Measurements from ENCODE around the gene ATP4A.

ATP4A gene

GRCh38 chr19:35562776-35563175 is 682 bp downstream of the ATP4A start:
- TF ChIP-seq CTCF (IDR thresholded peaks at IDR 0.05) = no peak
- no peak for TF ChIP-seq ZFX (IDR thresholded peaks at IDR 0.05; ENCODE audit: borderline replicate concordance)
- no peak overlapping the region for H3K27ac ChIP-seq

- TF ChIP-seq CTCF (IDR thresholded peaks at IDR 0.05) = no peak
- no peak for TF ChIP-seq ZFX (IDR thresholded peaks at IDR 0.05; ENCODE audit: borderline replicate concordance)
- H3K27ac ChIP-seq = no peak overlapping the region
Measured at GRCh38 chr19:35562336-35562735, 1.1 kb downstream of the ATP4A start.

- no peak overlapping the region for H3K27ac ChIP-seq
- TF ChIP-seq CTCF (IDR thresholded peaks at IDR 0.05) (no peak), ZFX (IDR thresholded peaks at IDR 0.05; ENCODE audit: borderline replicate concordance) (no peak)
Measured at GRCh38 chr19:35561436-35561835, 2.0 kb downstream of the ATP4A start.

GRCh38 chr19:35560677-35561076 is 2.8 kb downstream of the ATP4A start:
- TF ChIP-seq CTCF (IDR thresholded peaks at IDR 0.05) = no peak
- no peak for TF ChIP-seq ZFX (IDR thresholded peaks at IDR 0.05; ENCODE audit: borderline replicate concordance)
- H3K27ac ChIP-seq = no peak overlapping the region

GRCh38 chr19:35560271-35560670 is 3.2 kb downstream of the ATP4A start:
- TF ChIP-seq CTCF (IDR thresholded peaks at IDR 0.05) = no peak
- TF ChIP-seq ZFX (IDR thresholded peaks at IDR 0.05; ENCODE audit: borderline replicate concordance) = no peak
- H3K27ac ChIP-seq = no peak overlapping the region

GRCh38 chr19:35559781-35560180 is 3.7 kb downstream of the ATP4A start:
- no peak for TF ChIP-seq CTCF (IDR thresholded peaks at IDR 0.05)
- TF ChIP-seq ZFX (IDR thresholded peaks at IDR 0.05; ENCODE audit: borderline replicate concordance) = no peak
- no peak overlapping the region for H3K27ac ChIP-seq

- H3K27ac ChIP-seq = no peak overlapping the region
Measured at GRCh38 chr19:35559281-35559659, 4.2 kb downstream of the ATP4A start.

More at GRCh38 chr19:35559281-35559659, 4.2 kb downstream of the ATP4A start:
- TF ChIP-seq CTCF (IDR thresholded peaks at IDR 0.05) (no peak), ZFX (IDR thresholded peaks at IDR 0.05; ENCODE audit: borderline replicate concordance) (no peak)
